ENCODE measurements around the gene SCG3. TPM values are rescaled to one million over a fixed set of nuclear protein-coding genes. Genes with fewer than 3 reads are reported as not detected.

SCG3 gene
- total RNA-seq, 1 experiment from 2014 or later: 32.1 TPM

DNA sequence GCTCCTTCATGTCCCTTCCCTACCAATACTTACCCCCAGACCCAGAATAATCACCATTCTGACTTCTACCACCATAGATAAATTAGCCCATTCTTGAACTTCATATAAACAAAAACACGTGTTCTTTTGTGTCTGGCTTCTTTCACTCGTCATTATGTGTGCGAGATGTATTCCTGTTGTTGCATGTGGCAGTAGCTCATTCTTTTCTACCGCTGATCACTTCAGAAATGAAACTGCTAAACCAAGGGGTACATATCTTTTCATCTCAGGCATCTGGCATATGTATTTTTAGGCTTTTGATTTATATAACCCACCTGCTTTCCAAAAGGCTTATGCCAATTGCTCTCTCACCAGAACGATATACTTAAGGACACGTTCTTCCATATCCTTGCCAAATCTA is 13.8 kb upstream of the SCG3 start (continued):
- TF ChIP-seq, protein P1, sequence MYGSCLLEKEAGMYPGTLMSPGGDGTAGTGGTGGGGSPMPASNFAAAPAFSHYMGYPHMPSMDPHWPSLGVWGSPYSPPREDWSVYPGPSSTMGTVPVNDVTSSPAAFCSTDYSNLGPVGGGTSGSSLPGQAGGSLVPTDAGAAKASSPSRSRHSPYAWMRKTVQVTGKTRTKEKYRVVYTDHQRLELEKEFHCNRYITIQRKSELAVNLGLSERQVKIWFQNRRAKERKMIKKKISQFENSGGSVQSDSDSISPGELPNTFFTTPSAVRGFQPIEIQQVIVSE (CRISPR knock-in tag; IDR thresholded peaks at IDR 0.05; ENCODE audit: borderline replicate concordance): no peak
- no peak for TF ChIP-seq ATF1 (CRISPR knock-in tag; IDR thresholded peaks at IDR 0.05)
- TF ChIP-seq, protein P2, sequence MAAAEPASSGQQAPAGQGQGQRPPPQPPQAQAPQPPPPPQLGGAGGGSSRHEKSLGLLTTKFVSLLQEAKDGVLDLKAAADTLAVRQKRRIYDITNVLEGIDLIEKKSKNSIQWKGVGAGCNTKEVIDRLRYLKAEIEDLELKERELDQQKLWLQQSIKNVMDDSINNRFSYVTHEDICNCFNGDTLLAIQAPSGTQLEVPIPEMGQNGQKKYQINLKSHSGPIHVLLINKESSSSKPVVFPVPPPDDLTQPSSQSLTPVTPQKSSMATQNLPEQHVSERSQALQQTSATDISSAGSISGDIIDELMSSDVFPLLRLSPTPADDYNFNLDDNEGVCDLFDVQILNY (CRISPR knock-in tag; IDR thresholded peaks at IDR 0.05): no peak
- no peak for TF ChIP-seq ELF4 (CRISPR knock-in tag; IDR thresholded peaks at IDR 0.05; ENCODE audit: low read depth)
- TF ChIP-seq, protein P3, sequence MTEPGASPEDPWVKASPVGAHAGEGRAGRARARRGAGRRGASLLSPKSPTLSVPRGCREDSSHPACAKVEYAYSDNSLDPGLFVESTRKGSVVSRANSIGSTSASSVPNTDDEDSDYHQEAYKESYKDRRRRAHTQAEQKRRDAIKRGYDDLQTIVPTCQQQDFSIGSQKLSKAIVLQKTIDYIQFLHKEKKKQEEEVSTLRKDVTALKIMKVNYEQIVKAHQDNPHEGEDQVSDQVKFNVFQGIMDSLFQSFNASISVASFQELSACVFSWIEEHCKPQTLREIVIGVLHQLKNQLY (CRISPR knock-in tag; IDR thresholded peaks at IDR 0.05): no peak
- TF ChIP-seq ZNF416 (CRISPR knock-in tag; IDR thresholded peaks at IDR 0.05): no peak
- TF ChIP-seq, protein P4, sequence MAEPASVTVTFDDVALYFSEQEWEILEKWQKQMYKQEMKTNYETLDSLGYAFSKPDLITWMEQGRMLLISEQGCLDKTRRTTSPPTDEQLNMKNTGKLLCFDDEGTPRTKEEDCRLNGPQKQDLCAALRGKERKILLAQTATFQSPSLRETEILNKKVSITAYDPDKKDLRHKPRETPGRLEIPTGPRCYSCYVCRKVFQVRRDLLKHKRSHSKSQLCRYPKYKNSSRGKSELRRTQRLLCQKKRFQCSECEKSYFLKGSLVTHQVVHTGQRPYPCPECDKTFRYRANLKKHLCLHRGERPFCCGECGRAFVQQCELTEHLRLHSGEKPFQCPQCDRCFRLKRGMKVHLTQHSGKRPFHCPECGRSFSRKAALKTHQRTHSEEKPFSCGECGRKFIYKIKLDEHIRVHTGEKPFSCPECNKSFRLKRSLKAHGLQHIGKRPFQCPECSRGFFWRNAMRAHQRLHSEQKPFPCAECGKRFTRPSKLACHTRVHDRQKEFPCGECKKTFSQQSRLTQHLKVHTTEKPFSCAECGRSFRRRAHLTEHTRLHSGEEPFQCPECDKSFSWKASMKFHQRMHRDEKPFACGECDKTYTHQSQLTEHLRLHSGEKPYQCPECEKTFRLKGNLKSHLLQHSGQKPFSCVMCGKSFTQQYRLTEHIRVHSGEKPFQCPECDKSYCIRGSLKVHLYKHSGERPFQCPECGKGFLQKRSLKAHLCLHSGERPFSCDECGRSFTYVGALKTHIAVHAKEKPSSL (CRISPR knock-in tag; conservative IDR thresholded peaks at IDR 0.05): no peak
- TF ChIP-seq, protein P5, sequence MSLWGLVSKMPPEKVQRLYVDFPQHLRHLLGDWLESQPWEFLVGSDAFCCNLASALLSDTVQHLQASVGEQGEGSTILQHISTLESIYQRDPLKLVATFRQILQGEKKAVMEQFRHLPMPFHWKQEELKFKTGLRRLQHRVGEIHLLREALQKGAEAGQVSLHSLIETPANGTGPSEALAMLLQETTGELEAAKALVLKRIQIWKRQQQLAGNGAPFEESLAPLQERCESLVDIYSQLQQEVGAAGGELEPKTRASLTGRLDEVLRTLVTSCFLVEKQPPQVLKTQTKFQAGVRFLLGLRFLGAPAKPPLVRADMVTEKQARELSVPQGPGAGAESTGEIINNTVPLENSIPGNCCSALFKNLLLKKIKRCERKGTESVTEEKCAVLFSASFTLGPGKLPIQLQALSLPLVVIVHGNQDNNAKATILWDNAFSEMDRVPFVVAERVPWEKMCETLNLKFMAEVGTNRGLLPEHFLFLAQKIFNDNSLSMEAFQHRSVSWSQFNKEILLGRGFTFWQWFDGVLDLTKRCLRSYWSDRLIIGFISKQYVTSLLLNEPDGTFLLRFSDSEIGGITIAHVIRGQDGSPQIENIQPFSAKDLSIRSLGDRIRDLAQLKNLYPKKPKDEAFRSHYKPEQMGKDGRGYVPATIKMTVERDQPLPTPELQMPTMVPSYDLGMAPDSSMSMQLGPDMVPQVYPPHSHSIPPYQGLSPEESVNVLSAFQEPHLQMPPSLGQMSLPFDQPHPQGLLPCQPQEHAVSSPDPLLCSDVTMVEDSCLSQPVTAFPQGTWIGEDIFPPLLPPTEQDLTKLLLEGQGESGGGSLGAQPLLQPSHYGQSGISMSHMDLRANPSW (CRISPR knock-in tag; conservative IDR thresholded peaks at IDR 0.05; ENCODE audit: low read depth): no peak
- TF ChIP-seq, protein P6, sequence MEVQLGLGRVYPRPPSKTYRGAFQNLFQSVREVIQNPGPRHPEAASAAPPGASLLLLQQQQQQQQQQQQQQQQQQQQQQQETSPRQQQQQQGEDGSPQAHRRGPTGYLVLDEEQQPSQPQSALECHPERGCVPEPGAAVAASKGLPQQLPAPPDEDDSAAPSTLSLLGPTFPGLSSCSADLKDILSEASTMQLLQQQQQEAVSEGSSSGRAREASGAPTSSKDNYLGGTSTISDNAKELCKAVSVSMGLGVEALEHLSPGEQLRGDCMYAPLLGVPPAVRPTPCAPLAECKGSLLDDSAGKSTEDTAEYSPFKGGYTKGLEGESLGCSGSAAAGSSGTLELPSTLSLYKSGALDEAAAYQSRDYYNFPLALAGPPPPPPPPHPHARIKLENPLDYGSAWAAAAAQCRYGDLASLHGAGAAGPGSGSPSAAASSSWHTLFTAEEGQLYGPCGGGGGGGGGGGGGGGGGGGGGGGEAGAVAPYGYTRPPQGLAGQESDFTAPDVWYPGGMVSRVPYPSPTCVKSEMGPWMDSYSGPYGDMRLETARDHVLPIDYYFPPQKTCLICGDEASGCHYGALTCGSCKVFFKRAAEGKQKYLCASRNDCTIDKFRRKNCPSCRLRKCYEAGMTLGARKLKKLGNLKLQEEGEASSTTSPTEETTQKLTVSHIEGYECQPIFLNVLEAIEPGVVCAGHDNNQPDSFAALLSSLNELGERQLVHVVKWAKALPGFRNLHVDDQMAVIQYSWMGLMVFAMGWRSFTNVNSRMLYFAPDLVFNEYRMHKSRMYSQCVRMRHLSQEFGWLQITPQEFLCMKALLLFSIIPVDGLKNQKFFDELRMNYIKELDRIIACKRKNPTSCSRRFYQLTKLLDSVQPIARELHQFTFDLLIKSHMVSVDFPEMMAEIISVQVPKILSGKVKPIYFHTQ (CRISPR knock-in tag; IDR thresholded peaks at IDR 0.05): no peak

DNA sequence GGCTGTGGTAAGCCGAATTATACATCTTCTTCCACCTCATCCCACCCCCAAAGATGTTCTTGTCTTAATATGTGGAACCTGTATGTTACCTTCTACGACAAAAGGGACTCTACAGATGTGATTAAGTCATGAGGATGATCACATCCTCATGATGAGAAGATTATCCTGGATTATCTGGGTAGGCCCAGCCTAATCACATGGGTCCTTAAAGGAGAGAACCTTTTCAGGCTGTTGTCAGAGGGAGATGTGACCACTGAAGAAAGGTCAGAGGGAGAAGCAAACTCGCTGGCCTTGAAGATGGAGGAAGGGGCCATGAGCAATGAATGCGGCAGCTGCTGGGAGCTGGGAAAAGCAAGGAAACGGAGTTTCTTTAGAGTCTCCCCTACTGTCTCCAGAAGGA is 12.9 kb upstream of the SCG3 start:
- CTCF ChIA-PET: interaction anchor here (1.2 to 1.9 kb wide), 2 partner anchors 18 to 108 kb away, joined by 6 to 9 read pairs; no protein-coding TSS in a partner anchor
- no peak for TF ChIP-seq ZBTB21 (CRISPR knock-in tag; IDR thresholded peaks at IDR 0.05; ENCODE audit: borderline replicate concordance)
- TF ChIP-seq, protein P7, sequence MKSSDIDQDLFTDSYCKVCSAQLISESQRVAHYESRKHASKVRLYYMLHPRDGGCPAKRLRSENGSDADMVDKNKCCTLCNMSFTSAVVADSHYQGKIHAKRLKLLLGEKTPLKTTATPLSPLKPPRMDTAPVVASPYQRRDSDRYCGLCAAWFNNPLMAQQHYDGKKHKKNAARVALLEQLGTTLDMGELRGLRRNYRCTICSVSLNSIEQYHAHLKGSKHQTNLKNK (CRISPR knock-in tag; IDR thresholded peaks at IDR 0.05): no peak
- no peak for TF ChIP-seq NR1H2 (CRISPR knock-in tag; IDR thresholded peaks at IDR 0.05)
- TF ChIP-seq, protein P8, sequence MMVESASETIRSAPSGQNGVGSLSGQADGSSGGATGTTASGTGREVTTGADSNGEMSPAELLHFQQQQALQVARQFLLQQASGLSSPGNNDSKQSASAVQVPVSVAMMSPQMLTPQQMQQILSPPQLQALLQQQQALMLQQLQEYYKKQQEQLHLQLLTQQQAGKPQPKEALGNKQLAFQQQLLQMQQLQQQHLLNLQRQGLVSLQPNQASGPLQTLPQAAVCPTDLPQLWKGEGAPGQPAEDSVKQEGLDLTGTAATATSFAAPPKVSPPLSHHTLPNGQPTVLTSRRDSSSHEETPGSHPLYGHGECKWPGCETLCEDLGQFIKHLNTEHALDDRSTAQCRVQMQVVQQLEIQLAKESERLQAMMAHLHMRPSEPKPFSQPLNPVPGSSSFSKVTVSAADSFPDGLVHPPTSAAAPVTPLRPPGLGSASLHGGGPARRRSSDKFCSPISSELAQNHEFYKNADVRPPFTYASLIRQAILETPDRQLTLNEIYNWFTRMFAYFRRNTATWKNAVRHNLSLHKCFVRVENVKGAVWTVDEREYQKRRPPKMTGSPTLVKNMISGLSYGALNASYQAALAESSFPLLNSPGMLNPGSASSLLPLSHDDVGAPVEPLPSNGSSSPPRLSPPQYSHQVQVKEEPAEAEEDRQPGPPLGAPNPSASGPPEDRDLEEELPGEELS (CRISPR knock-in tag; IDR thresholded peaks at IDR 0.05): no peak
- TF ChIP-seq JAZF1 (CRISPR knock-in tag; IDR thresholded peaks at IDR 0.05): no peak
- no peak for TF ChIP-seq TP53 (CRISPR knock-in tag; IDR thresholded peaks at IDR 0.05)
- TF ChIP-seq, protein P4 (CRISPR knock-in tag; conservative IDR thresholded peaks at IDR 0.05): no peak
- no peak for TF ChIP-seq FOXK1 (CRISPR knock-in tag; IDR thresholded peaks at IDR 0.05)
- no peak for TF ChIP-seq ZNF671 (CRISPR knock-in tag; IDR thresholded peaks at IDR 0.05)
- no peak for TF ChIP-seq ZNF219 (CRISPR knock-in tag; IDR thresholded peaks at IDR 0.05; ENCODE audit: borderline replicate concordance)
- no peak for TF ChIP-seq ZNF423 (CRISPR knock-in tag; IDR thresholded peaks at IDR 0.05)
- TF ChIP-seq, protein P9, sequence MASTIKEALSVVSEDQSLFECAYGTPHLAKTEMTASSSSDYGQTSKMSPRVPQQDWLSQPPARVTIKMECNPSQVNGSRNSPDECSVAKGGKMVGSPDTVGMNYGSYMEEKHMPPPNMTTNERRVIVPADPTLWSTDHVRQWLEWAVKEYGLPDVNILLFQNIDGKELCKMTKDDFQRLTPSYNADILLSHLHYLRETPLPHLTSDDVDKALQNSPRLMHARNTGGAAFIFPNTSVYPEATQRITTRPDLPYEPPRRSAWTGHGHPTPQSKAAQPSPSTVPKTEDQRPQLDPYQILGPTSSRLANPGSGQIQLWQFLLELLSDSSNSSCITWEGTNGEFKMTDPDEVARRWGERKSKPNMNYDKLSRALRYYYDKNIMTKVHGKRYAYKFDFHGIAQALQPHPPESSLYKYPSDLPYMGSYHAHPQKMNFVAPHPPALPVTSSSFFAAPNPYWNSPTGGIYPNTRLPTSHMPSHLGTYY (CRISPR knock-in tag; IDR thresholded peaks at IDR 0.05): no peak

More for the DNA sequence above, 12.9 kb upstream of the SCG3 start:
- POLR2A ChIA-PET: no interaction called here
- no peak for DNase-seq (ENCODE audit: low spot score)
- no peaks in the 10 kb centered on the region for H3K9me3 Mint-ChIP-seq
- ATAC-seq: no peak; the same call in 1 of the 2 replicates
- H3K27me3 Mint-ChIP-seq (ENCODE audit: low read depth): no peaks in the 10 kb centered on the region
- H3K27ac Mint-ChIP-seq: no peak overlapping the region
- no peaks in the 10 kb centered on the region for H3K36me3 Mint-ChIP-seq
- H3K4me1 Mint-ChIP-seq: peaks cover 11% of the 10 kb centered on the region
- H3K4me3 Mint-ChIP-seq: no peak overlapping the region

Measured in WTC11 (cell line).